MV-4-11 (cell line): Measurements from ENCODE around the gene ATP10A.
"Not testable (repeated sequence)": the region's sequence is repeated elsewhere in the genome, so short reads cannot be mapped to it uniquely, and the experiment has no call there.

Experiments
- DNase-seq: peaks from one replicate; lab custom pipeline; 2025; lab: John Stamatoyannopoulos, UW

ATP10A gene

GRCh38 chr15:25771338-25771706 is 91.8 kb downstream of the ATP10A start:
- DNase-seq = no peak

DNA sequence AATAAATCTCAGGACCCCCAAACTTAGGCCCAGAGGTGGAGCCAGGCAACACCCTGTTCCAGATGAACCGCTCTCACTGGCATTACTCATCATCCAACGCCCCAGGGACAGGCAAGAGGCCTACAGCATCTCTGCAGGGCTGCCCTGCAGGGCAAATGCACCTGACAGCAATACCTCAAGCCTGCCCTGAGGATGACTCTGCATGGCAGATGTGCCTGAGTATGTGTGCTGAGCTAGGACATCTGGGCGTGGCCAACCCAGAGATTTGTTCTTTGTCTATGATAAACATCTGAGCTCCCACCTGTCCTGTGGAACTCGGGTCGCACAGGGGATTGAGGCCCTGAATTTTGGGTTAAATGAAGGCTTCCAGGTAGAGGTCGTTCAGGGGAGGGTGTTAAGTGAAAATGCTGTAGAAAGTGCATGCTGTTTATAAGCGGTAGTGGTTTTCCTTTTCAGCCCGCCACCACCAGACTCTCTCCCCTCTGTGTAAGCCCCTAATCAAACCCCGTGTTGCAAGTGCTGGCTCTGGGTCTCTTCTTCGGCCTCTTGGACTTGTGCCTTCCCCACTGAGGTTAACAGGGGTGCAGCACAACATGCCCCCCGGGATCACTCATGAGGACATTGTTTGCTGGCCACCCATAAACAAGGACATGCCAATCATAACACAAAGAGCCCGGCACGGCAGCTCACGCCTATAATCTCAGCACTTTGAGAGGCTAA is 92.3 kb downstream of the ATP10A start:
- no peak for DNase-seq

GRCh38 chr15:25770031-25770430 is 93.1 kb downstream of the ATP10A start:
- no peak for DNase-seq

GRCh38 chr15:25768271-25768670 is 94.9 kb downstream of the ATP10A start:
- no peak for DNase-seq

- no peak for DNase-seq
Observed at GRCh38 chr15:25767356-25768151, 95.6 kb downstream of the ATP10A start.

DNA sequence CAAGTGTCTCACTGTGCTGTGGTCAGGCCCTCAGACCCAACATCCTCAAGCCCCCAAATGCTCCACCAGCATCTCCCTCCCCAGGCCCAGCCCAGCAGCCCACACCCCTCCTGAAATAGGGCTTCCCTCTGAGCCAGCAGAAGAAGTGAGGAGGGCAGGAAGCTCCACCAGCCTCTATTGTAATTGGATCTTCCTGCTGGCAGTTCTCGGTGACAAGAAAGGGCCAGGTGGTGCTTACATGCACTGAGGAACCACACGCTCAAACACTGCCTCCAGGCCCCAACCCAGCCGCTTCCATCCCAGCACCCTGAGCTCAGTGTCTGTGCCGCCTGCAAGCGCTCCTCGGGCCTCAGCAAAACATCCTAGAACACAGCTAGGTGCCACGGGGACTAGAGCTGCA is 96.7 kb downstream of the ATP10A start:
- no peak for DNase-seq

DNA sequence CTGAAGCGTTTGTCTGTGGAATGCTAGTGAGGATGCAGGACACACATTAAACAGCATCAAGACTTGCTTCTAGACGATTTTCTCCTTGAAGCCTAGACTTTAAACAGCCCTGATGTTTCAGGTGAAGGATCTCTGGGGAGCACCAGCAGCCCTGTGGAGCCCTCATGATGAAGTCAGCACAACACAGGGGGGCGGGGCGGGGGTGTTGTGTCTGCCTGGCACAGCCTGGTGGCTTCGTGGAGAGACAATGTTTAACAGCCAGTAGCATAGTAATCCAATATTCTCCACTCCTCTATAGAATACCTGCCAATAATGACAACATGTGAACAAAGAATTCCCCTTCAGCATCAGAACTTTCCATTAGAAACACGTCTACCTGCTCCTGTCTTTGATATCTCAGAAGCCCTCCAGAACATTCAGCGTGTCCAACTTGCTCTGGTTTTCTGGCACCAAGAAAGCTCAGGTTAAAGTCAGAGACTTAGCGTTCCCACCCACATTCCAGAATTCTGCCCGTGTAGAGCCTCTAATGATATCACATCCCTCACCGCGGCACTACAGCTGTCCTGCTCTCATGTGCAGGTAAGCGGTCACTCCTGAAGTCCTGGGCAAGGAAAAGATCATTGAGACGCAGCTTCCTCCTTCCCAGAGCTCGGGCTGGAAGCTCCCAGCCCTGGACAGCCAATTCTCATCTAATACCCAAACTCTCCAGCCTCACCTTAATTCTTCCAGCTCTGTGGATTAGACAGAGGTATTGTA is 98.0 kb downstream of the ATP10A start:
- no peak for DNase-seq

DNA sequence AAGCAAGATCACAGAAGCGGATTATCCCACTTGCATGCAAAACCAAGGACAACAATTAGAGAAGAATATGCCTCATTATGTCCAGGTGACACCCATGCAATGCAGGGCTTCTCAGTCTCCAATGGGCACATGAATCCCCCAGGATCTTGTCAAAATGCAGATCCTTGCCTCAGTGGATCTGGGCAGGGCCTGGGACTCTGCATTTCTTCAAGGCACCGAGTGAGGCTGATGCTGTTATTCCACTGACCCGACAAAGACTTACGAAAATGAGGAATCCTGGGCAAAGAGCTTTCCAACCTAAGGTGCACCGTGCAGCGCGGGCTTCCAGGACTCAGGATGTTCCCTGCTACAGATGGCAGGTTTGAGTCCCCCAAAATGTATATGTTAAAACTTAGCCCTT is 99.2 kb downstream of the ATP10A start:
- no peak for DNase-seq

DNA sequence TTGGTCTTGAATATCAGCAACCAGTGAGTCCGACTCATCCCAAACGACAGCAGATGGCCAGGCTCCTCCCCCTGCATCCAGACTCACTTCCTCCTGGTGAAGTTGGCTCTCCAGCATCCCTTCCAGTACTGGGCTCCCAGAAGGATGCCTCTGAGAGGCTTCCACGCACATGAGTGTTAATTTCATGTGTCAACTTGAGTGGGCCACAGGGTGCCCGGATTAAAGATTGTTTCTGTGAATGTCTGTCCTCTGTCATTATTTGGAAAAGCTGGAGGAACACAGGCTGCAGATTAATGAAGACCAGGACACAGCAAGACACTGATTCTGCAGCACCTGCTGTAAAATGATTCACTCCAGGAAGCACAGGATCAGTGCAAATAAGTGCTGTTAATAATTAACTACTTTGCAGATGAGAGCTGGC is 99.8 kb downstream of the ATP10A start:
- DNase-seq = peak; percentile 27

GRCh38 chr15:25761971-25762662 is 101.0 kb downstream of the ATP10A start:
- DNase-seq = peak; percentile 95

DNA sequence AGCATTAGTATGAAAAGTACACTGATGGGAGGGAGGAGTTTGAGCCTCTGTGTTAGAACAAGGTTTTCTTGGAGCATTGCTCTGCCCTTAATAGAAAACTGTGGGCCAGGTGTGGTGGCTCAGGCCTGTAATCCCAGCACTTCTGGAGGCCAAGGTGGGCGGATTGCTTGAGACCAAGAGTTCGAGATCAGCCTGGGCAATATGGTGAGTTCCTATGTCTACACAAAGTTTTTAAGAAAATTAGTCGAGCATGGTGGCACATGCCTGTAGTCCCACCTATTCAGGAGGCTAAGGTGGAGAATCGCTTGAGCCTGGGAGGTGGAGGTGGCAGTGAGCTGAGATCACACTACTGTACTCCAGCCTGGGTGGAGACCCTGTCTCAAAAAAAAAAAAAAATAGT is 103.7 kb downstream of the ATP10A start:
- DNase-seq = no peak

DNA sequence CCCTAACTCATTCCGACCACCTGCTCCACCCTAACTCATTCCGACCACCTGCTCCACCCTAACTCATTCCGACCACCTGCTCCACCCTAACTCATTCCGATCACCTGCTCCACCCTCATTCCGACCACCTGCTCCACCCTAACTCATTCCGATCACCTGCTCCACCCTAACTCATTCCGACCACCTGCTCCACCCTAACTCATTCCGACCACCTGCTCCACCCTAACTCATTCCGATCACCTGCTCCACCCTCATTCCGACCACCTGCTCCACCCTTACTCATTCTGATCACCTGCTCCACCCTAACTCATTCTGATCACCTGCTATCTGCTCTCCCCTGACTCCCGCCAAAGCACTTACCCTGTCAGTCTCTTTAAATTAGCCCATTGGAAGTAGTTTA is 104.5 kb downstream of the ATP10A start:
- not testable (repeated sequence) for DNase-seq

DNA sequence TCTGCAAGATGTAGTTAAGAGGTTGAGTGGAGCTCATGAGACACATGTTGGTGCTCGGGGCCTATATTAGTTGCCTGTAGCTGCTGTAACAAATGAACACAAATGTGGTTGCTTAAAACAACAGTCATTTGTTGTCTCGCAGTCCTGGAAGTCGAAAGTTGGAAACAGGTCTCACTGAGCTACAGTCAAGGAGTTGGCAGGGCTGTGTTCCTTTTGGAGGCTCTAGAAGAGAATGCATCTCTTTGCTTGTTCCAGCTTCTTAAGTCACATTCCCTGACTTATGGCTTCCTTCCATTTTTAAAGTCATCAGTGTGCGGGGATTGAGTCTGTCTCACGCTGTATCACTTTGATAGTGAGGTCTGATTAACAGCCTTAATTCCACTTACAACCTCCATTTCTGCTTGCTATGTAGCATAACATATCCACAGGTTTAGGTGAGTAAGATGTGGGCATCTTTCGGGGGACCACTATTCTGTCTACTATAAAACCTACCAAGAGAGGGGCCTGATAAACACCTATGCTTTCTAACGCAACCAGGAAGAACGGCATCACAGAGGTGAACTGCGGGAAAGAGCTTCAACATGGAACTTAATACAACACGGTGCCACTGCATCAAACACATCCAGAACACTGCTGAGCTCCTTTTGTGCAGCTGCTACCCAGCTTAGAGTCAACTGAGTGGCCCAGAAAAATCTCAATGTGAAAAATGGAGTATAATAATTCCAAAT is 119.4 kb downstream of the ATP10A start:
- DNase-seq = no peak

- DNase-seq = no peak
Observed at GRCh38 chr15:25742776-25743547, 120.2 kb downstream of the ATP10A start.

GRCh38 chr15:25742041-25742730 is 120.9 kb downstream of the ATP10A start:
- no peak for DNase-seq

GRCh38 chr15:25741256-25741580 is 121.9 kb downstream of the ATP10A start:
- peak; percentile 85 for DNase-seq

- no peak for DNase-seq
Observed at GRCh38 chr15:25740383-25741255, 122.5 kb downstream of the ATP10A start.

DNA sequence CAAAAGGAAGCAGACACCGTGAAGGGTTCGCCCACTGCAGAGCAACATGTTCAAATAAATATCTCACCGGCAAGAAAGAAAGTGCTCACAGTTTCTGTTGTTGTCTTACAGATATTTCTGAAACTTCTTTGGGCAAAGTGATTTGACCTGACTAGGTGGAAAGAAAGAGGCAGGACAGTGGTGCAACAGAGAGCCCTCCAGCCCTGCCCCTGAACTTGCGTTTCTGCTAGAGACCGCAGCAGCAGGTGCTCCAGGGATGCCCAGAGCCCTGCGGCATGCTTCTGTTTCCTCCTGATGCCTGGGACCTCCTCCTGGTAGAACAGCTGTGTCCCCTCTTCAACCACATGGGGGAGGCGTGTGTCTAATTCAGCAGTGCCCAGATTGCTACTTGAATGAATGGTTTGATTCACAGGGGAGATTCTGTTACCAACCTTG is 123.4 kb downstream of the ATP10A start:
- DNase-seq = peak; percentile 65
